HG03139 (cell line): ENCODE results near the gene MEF2D.

Experiments
- ATAC-seq: cut with Tn5 transposase; IDR thresholded peaks from one replicate; pipeline ENCODE4 v1.9.1; 2021; ENCODE audit not compliant: unreplicated experiment

The MEF2D gene

DNA sequence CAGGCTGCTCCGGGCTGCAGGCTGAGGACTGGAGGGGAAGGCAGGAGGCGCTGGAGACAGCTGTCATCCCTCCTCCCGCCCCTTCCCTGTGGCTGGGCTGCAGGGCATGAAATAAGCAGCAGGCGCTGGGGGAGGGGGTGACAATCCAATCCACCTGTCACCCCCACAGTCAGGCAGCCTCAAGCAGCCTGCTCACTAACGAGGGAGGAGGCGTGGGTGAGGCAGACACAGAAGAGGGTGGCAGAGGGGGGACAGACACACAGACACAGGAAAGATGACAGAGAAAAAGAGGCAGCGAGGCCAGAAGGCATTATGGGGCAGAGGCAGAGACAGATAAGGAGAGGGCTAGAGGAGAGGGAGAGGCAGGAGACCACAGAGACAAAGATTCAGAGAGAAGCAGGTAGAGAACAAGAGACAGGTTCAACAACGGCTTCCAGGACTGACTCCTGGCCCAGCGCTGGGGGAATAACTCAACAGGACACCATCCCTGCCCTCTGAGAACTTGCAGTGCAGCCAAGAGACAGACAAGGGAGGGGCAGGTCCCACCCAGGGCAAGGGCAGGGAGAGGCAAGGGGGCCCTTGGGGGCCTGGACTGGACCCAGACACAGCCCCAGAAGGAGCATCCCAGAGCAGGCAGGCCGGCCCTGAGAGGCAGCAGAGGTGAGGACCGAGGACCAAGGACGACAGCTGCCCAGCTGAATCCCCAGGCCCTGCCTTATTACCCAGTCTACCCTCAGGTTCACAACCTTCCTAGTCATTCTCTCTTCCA is 11.2 kb downstream of the MEF2D start:
- ATAC-seq, result peak; percentile 19

DNA sequence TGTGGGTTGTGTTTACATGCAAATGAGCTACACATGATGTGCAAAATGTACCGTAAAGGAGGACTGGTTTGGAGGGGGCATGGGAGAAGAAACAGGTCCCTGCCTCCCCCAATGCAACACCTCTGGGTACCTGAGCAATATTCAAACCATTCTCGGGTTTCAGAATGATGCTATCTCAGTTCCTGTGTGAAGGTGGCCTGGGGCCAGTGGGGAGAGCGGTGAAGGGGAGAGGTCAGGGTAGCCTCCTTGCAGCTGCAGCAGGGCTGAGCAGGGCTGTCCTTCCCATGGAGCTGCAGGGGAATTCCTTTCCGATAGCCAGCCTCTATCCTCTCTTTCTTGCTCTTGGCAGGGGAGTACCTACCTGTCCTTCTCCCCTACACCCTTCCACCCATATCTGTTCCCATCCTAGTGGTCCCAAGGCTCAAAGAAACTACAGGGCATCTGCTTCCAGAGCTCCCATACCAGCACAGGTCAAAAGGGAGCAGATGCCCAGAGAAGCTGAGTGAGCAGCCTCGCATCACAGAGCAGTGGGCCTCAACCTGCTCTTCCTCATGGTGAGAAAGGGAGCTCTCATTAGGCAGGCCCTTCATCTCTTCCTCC is 11.9 kb downstream of the MEF2D start:
- peak; percentile 44 for ATAC-seq

DNA sequence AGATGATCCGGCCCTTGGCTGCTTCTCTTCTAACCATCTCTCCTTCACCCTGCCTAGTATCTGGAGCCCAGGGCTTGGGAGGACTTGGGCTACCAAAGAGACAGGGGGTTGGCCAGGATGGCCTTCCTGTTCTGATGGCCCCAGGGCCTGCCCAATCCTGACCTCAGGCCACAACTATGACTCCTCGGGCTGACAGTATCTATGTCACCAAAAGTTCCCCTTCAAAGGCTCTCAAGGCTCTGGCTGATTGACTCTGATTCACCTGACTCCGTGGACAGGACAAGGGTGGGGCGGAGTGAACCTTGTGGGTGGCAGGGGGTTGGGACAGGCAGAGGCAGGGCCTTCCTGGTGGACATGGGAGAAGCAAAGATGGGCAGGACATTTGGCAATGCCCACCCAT is 12.7 kb downstream of the MEF2D start:
- no peak for ATAC-seq

DNA sequence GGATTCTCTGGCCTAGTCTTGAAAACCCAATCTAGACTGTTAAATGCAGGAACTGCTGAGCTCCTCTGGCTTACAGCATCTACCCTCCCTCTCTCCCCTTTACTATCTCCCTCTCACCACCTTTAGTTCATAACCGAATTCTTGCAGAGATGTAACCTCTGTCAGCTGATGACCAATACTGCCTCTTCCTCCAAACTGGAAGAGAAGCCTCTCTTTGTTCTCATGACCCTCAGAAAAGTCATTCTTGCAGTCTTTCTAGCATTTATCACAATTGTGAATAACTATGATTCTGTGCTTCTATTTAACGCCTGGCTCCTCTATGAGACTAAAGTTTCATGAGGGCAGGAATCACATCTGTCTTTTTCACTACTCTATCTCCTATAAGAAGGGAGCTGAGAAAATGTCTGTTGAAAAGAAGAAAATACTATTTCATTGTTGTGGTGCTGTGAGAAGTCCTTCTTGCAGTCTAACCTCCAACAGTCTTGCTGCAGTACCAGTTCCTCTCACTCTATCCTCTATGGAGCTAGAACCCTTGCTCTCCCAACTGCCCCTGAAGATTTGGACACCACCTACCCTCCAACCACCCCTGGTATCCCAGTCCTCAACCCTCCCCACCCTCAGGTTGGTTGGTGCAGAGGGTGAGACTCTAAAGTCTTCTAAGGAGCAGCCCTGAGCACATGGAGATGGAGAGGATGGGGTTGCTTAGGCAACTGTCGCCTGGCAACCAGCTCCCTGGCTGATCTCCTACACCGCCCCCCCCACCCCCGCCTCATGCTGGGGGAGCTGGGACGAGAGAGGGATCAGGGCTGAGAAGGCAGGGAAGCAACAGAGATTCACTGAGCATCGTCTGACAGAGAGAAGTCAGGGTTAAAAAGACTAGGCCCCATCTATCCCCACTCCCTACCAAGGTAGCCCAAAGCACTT is 13.9 kb downstream of the MEF2D start:
- ATAC-seq, result no peak

DNA sequence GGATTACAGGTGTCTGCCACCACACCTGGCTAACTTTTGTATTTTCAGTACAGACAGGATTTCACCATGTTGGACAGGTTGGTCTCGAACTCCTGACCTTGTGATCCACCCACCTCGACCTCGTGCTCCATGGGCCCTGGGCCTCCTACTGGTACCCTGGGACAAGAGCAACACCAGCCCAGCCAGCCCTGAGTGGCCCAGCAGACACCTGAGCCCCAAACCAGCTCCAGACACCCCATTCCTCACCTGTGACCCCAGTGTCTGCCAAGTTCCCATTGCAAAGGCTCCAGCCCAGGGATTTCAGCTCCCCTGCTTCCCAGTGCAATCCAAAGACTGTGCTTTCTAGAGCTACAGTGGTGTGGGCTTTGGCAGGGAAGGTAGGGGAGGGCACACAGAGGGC is 14.6 kb downstream of the MEF2D start:
- no peak for ATAC-seq

DNA sequence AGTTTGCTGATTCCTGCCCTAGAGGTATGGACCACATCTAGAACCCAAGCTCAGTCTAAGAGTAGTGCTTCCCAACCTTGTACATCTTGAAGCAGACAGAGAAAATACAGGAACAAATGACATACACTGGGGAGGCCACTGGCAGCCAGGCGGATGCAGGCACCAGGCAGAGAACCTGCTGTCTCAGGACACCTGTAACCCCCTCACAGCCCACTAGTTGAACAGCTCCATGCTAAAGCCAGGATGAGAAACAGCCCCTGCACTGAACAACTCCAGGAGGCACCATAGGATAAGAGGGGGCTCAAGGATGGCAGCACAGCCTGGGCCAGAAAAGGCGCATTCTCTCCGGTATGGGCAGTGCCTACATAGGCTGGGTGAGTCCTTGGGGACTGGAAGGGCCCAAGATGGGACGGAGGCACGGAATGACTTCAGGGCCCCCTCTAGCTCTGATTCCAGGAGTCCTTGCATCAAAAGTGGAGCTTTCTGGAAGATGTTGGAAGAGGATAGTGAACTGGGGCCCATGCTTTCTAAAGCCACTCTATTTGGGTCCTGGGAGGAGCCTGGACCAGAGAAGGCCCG is 16.0 kb downstream of the MEF2D start:
- ATAC-seq, result no peak

DNA sequence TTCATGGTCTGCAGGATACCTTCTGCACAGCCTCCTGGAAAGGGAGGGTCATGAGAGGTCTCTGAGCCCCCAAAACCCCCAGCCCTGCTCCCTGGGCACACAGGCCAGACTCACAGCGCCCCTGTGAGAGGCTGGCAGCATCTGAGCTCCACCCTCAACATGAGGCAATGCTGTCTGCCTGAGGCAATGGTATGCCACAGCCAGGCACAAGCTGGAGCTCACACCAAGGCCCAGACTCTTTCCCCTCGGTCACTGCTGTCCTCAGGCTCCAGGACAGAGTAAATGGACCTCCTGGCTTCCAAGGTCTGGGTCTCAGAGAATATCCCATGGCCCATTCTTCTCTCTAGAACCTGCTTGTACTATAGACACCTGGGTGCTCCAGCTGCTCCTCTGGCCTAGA is 17.2 kb downstream of the MEF2D start:
- ATAC-seq, result no peak

DNA sequence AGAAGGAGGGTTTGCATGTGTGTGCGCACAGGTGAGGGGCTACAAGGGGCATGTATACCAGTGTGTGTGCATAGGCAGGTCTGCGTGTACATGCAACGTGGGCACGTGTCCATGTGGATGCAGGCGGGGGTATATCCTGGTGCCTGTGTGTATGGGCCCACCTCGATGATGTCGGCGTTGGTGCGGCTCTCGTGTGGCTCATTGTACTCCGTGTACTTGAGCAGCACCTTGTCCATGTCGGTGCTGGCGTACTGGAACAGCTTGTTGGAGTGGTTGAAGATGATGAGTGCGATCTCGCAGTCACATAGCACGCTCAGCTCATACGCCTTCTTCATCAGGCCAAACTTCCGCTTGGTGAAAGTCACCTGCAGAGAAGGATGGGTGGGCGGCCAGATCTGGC is 18.3 kb downstream of the MEF2D start:
- ATAC-seq, result no peak

DNA sequence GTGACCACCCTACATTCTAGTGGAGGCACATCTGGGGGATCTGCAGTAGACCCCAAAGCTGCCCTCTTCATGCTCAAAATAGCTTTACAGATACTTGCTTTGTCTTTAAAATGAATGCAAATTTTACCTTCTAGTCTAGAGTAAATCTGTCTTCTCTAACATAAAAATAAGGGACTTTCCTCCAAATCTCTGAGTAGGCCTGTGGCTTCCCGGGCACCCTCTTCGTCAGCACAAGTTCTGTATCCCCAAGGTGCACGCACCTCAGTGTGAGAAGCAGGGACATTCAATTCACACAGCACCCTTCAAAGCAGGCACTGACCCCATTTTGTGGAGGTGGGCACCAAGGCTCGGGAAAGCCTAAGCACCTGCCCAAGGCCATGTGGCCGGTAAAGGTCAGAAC is 19.0 kb downstream of the MEF2D start:
- ATAC-seq, result no peak

DNA sequence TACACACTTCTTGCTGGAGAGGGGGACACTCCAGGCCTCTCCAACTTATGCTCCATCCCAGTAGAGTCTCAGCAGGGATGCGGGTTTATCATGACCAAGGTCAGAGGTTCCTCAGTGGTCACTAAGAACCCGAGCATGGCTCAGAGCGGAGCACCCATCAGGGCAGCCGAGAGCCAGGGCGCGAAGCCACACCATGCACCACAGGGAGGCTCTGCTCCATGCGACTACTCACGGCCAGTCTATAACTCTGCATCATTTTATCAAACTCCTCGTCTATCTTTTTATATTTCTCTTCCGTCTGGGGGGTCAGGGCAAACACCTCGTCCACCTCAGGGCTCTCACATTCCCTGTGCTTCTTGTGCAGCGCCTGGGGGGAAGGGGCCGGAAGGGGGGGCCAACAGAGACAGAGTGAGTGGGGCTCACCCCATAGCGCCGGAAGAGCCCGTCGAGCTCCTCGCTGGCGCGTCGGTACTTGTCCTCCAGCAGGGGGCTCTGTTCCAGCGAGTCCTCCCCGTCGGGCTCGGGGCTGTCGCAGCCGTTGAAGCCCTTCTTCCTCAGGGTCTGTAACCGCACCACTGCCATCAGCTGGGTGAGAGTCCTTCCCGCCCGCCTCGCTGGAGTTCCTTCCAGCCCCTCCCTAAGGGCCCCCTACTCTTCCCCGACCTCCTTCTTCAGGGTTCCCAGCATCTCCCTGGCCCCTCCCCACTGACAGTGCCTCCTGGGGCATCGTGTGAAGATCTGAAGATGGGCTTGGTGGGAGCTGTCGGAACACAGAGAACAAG is 20.0 kb downstream of the MEF2D start:
- peak; percentile 45 for ATAC-seq

DNA sequence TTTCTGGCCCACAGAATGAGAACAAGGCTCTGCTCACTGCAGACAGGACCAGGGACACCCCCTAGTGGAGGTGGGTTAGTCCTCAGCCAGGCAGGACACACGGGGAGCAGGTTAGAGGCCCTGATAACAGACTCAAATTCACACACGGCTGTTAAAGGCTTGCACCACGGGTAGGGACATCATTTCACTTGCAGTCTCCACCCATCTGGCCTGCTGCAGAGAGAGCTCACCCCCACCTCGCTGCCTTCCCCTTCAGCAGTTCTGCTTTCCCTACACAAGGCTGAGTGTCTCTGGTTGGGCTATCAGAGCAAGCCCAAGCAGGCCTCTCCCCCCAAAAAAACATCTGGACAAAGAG is 20.6 kb downstream of the MEF2D start:
- no peak for ATAC-seq

DNA sequence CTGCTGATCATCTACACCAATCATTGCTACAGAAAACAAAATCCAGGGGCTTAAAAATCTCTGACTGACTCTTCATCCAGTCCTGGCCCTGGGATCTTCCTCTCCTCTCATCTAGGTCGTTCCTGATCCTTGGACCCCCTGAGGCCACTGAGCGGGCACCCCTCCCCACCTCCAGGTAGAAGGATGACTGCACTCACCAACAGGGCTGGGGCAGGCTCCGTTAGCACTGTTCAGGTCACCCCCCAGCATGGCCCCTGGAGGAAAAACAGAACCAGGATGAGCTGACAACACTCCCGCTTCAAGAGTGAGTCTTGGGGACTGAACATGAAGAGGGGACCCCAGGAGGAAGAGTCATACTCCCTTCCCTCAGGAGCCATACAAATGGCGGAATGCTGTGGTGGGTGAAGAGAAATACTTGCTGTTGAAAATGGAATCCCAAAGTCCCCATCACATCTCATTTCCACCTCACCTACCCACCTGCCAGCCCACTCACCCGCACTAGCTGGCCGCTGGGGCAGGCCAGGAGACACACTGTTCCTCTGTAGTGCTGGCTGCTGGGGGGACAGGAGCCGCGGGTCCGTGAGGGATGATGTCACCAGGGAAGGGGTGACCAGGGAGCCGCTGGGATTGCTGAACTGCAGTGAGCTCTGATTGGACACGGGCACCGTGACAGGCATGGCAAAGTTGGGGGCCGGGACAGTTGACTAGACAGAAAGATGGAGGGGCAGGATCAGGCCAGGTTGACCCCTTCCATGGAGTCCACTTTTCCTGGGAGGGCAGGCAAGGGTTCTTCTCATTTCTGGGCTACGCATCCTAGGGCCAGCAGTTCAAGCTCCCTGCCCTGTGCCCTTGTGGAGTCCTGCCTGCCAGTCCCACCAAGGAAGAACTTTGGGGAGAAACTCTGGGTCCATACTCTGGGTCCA is 21.2 kb downstream of the MEF2D start:
- ATAC-seq, result no peak

DNA sequence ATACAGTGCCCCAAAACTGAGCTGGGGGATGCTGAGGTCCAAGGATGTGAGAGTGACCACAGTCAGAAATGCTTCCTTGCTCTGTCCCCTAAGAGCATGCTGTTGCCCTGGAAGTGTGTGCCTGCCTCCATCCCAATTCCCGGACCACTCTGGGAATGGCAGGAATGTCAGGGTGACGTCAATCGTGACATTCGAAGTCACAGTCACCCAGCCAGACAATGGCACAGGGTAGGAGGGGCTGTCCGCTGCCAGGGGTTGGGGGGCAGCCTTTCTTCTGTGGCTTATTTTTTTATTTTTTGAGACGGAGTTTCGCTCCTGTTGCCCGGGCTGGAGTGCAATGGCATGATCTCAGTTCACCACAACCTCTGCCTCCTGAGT is 22.3 kb downstream of the MEF2D start:
- no peak for ATAC-seq

DNA sequence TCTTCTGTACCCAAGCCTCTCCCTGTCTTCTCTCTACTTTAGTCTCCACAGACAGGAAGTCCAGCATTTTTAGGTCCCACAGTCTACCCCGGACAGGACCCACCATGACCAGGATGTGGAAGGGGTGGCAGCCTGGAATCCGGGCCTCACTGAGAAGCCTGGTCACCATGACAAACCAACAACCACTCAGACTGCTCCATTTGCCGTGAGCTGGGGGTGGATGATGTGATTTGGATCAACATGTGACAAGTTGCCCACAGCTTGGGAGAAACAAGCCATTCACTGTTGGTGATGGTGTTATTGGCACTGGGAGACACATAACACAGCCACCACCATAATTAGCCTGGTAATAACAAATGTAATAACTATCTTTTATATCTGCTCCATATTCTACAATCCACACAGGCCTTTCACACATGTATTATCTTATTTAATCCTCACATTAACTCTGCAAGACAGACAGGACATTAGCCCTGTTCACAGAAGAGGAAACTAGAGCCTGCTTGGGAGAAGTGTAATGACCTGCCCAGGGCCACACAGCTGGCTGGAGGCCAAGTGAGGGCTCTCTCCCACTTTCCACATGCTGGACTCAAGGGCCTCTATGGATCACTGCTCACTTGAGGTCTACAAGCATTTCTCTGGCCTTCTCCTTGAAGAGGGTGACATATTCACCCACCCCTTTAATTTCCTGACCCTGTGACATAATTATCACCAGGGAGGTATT is 22.9 kb downstream of the MEF2D start:
- ATAC-seq, result no peak

DNA sequence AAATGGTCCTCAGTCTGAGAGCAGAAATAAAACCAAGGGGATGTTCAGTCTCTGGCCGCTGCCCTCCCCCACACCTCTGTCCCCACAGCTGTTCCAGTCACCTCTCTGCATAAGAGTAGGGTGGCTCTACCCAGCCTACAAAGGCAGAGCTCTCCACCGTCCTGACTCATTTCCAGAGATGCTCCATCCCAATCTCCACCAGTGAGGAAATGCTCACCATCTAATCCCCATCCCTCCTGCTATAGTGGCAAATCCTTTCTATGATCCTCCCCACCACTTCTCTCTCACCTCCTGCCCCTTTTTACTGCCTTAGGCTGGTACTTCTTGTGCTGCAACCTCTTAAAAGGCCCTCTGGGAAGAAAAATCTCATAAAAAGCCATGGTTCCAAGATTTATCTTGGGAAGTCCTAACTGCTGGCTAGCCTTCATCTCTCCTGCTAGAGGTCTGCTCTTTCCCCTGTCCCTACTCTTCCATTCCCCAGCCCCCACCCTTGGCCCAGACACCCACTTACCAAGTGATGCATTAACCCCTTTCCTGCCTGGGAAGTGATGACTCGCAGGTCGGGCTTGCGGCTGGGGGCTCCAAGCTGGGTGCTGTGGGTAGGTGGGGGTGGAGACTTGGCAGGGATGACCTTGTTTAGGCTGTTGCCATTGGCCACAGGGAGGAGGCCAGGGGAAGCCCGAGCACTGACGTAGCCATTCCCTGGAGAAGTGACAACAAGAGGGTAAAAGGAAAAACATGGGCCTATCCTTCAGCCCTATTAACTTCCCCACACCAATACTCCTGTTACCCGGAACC is 23.9 kb downstream of the MEF2D start:
- no peak for ATAC-seq

DNA sequence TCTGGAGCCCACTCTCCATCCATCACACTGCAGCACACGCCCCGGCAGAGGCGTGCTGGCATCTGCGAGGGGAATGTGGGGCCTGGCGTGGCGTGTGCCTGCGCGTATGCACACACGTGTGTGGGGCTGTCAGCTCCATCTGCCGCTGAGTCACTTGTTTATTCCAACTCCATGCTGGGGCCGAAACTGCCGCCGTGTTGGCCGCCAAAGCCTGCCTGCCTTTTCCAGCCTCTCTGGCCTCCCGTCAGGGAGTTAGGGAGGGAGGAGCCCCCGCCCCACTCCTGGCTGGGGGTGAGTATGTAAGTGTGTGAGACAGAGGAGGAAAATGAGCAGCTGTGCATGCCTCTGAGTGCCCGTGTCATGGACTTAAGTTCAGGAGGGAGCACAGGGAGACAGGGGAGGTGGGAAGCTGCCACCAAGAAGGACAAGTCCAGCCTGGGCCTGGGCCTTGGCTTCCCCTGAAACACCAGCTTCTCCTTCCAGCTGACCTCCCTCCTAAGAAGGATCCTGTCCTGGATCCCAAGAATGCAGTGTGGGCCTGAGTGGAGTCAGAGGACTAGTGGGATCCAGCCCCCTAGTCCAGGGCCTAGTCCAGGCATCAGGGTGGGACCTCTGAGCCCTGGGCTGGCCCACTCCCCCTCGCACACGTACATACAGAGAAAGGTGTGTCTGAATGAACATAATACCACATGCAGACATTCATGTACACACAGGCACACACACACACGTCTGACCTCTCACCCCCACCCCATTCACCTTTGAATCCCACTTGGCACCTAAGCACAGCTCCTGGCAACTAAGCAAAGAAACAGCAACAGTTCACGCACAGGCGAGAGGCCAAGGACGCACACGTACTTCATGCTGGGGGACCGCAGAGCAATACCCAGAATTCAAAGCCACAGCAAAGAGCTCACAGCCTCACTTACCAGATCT is 24.7 kb downstream of the MEF2D start:
- ATAC-seq, result no peak

DNA sequence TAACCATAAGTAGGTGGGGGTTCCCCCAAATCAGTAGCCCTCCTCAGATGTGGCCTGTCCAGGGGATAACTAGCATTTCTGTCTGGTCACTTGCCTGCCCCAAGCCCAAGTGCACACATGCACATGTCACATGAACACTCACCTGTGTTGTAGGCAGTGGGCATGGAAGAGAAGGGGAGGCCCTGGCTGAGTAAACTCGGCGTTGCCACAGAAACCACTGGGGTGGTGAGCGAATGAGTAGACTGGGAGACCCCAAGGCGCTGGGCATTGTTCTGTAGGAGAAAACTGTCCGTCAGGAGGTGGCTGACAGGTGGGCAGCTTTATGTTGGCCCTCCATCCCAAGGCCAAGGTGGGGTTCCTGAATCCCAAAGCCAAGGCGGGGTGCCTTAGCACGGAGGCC is 25.6 kb downstream of the MEF2D start:
- no peak for ATAC-seq
